ENCODE data around the gene IL17D. TPM values are rescaled to one million over a fixed set of nuclear protein-coding genes. Genes with fewer than 3 reads are reported as not detected.

IL17D gene
- total and polyA plus RNA-seq, 2 donors (not counting 1 experiment from before 2014, with no cell fraction given) = 0.09 TPM; not detected in 1

DNA sequence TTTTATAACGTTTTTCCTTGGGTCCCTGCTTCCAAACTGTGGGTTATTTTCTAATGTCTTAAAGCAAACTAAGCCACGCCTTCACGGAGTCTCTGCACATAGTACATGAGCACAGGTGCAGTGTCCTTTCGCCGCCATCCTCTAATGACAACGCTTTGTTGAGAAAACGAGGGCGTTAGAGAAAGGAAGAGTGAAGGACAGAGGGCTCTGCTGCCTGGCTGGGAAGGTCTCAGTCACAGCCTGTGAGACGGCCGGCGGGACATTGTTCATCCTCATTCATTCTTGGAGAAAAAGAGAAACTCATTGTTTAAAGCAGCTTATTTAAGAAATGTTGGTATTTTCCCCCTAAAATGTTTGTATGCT lies 9.5 kb downstream of the IL17D start:
- WGBS (ENCODE audit: insufficient coverage) = 88% methylated on average over 10 of the region's 11 CpGs
- peaks cover 0 to 8% of the 10 kb centered on the region in 2 donors for H3K4me1 ChIP-seq (ENCODE audit: control insufficient read depth in 2 of 2, insufficient read depth in 2 of 2, low read length in 2 of 2)
- H3K36me3 ChIP-seq (replicated peaks in 1 of 2; ENCODE audit: control extremely low read depth in 1 of 2, control insufficient read depth in 1 of 2, extremely low read depth in 1 of 2, insufficient read depth in 2 of 2, low read length in 1 of 2) = no peaks in the 10 kb centered on the region
- H3K4me3 Mint-ChIP-seq = no peak overlapping the region
- H3K4me1 Mint-ChIP-seq = peaks cover 7% of the 10 kb centered on the region
- intact Hi-C loops (cut with micrococcal nuclease) = no loop called here
- peak overlapping the region; percentile 48 for H2AFZ ChIP-seq (ENCODE audit: insufficient read depth, low read depth, low read length, poor library complexity, severe bottlenecking)
- H3K4me2 ChIP-seq (replicated peaks; ENCODE audit: low read depth, low read length, poor library complexity, severe bottlenecking) = peak overlapping the region; percentile 26
- no peak overlapping the region for H3K9ac ChIP-seq (ENCODE audit: low read length)
- H3K27me3 Mint-ChIP-seq = peaks cover 8% of the 10 kb centered on the region
- no peak overlapping the region for H3K4me3 ChIP-seq (ENCODE audit: control extremely low read depth in 1 of 5, extremely low read depth in 1 of 5, insufficient read depth in 1 of 5, low read depth in 2 of 5, low read length in 4 of 5)
- ATAC-seq (ENCODE audit: low read depth) (no peak), DNase-seq (no peak)
- no peak overlapping the region for H3K27ac Mint-ChIP-seq
- H3K79me2 ChIP-seq (ENCODE audit: control insufficient read depth, insufficient read depth, low read length) = no peaks in the 10 kb centered on the region
- H3K27me3 ChIP-seq (replicated peaks in 1 of 4; ENCODE audit: control extremely low read depth in 1 of 4, control insufficient read depth in 3 of 4, insufficient read depth in 4 of 4, low read length in 3 of 4) = peaks cover 0 to 4% (median 0%) of the 10 kb centered on the region in 4 experiments
- CTCF ChIA-PET = interaction anchor here (1.3 to 5.3 kb wide), 2 partner anchors 10 to 116 kb away, joined by 6 to 35 read pairs; no protein-coding TSS in a partner anchor
- H4K20me1 ChIP-seq (ENCODE audit: control insufficient read depth, insufficient read depth, low read length, poor library complexity, severe bottlenecking) = no peaks in the 10 kb centered on the region
- H3K27ac ChIP-seq (ENCODE audit: low read length in 2 of 2) = no peak overlapping the region
- H3K9me3 ChIP-seq (ENCODE audit: control extremely low read depth in 1 of 3, control insufficient read depth in 2 of 3, insufficient read depth in 1 of 3, low read length in 2 of 3) = no peaks in the 10 kb centered on the region
- H3K9me3 Mint-ChIP-seq (ENCODE audit: insufficient read depth) = no peaks in the 10 kb centered on the region
- POLR2A ChIA-PET = no interaction called here
- no peak for TF ChIP-seq EZH2 (IDR thresholded peaks at IDR 0.05; ENCODE audit: borderline replicate concordance, insufficient read depth, low read depth, low read length, poor library complexity, severe bottlenecking)
- TF ChIP-seq, protein P1, sequence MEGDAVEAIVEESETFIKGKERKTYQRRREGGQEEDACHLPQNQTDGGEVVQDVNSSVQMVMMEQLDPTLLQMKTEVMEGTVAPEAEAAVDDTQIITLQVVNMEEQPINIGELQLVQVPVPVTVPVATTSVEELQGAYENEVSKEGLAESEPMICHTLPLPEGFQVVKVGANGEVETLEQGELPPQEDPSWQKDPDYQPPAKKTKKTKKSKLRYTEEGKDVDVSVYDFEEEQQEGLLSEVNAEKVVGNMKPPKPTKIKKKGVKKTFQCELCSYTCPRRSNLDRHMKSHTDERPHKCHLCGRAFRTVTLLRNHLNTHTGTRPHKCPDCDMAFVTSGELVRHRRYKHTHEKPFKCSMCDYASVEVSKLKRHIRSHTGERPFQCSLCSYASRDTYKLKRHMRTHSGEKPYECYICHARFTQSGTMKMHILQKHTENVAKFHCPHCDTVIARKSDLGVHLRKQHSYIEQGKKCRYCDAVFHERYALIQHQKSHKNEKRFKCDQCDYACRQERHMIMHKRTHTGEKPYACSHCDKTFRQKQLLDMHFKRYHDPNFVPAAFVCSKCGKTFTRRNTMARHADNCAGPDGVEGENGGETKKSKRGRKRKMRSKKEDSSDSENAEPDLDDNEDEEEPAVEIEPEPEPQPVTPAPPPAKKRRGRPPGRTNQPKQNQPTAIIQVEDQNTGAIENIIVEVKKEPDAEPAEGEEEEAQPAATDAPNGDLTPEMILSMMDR (IDR thresholded peaks at IDR 0.05) = no peak

- POLR2A ChIA-PET = no interaction called here
- Mint-ChIP-seq H3K9me3 (ENCODE audit: insufficient read depth) (no peaks in the 10 kb centered on the region), H3K27ac (no peak overlapping the region), H3K4me1 (peaks cover 7% of the 10 kb centered on the region), H3K27me3 (peaks cover 8% of the 10 kb centered on the region), H3K4me3 (no peak overlapping the region)
- no peak overlapping the region for H3K4me2 ChIP-seq (replicated peaks; ENCODE audit: low read depth, low read length, poor library complexity, severe bottlenecking)
- no peak overlapping the region for H3K4me3 ChIP-seq (ENCODE audit: control extremely low read depth in 1 of 5, extremely low read depth in 1 of 5, insufficient read depth in 1 of 5, low read depth in 2 of 5, low read length in 4 of 5)
- peaks cover 0 to 1% (median 0%) of the 10 kb centered on the region in 3 donors for H3K9me3 ChIP-seq (ENCODE audit: control extremely low read depth in 1 of 3, control insufficient read depth in 2 of 3, insufficient read depth in 1 of 3, low read length in 2 of 3)
- no peaks in the 10 kb centered on the region for H3K79me2 ChIP-seq (ENCODE audit: control insufficient read depth, insufficient read depth, low read length)
- peaks cover 0 to 4% (median 0%) of the 10 kb centered on the region in 4 experiments for H3K27me3 ChIP-seq (replicated peaks in 1 of 4; ENCODE audit: control extremely low read depth in 1 of 4, control insufficient read depth in 3 of 4, insufficient read depth in 4 of 4, low read length in 3 of 4)
- no peaks in the 10 kb centered on the region for H4K20me1 ChIP-seq (ENCODE audit: control insufficient read depth, insufficient read depth, low read length, poor library complexity, severe bottlenecking)
- H3K9ac ChIP-seq (ENCODE audit: low read length) = no peak overlapping the region
- no peak for ATAC-seq (ENCODE audit: low read depth)
- no peak overlapping the region for H2AFZ ChIP-seq (ENCODE audit: insufficient read depth, low read depth, low read length, poor library complexity, severe bottlenecking)
- intact Hi-C loops (cut with micrococcal nuclease) = no loop called here
- CTCF ChIA-PET = interaction anchor here (1.3 to 5.3 kb wide), 3 partner anchors 9 to 116 kb away, joined by 6 to 35 read pairs (median 6); no protein-coding TSS in a partner anchor
- WGBS (ENCODE audit: insufficient coverage) = 85% methylated on average over 8 of the region's 11 CpGs
- H3K36me3 ChIP-seq (replicated peaks in 1 of 2; ENCODE audit: control extremely low read depth in 1 of 2, control insufficient read depth in 1 of 2, extremely low read depth in 1 of 2, insufficient read depth in 2 of 2, low read length in 1 of 2) = no peaks in the 10 kb centered on the region
- TF ChIP-seq EZH2 (IDR thresholded peaks at IDR 0.05; ENCODE audit: borderline replicate concordance, insufficient read depth, low read depth, low read length, poor library complexity, severe bottlenecking) = no peak
- TF ChIP-seq, protein P1 (IDR thresholded peaks at IDR 0.05) = no peak
- H3K27ac ChIP-seq (ENCODE audit: low read length in 2 of 2) = no peak overlapping the region
- peaks cover 0 to 8% of the 10 kb centered on the region in 2 donors for H3K4me1 ChIP-seq (ENCODE audit: control insufficient read depth in 2 of 2, insufficient read depth in 2 of 2, low read length in 2 of 2)
- no peak for DNase-seq
Observed at GRCh38 chr13:20713751-20714150, 10.3 kb downstream of the IL17D start.
